ENCODE data around the gene CDY1B.
"Not testable (repeated sequence)": the region's sequence is repeated elsewhere in the genome, so short reads cannot be mapped to it uniquely, and the experiment has no call there.

CDY1B gene, protein sequence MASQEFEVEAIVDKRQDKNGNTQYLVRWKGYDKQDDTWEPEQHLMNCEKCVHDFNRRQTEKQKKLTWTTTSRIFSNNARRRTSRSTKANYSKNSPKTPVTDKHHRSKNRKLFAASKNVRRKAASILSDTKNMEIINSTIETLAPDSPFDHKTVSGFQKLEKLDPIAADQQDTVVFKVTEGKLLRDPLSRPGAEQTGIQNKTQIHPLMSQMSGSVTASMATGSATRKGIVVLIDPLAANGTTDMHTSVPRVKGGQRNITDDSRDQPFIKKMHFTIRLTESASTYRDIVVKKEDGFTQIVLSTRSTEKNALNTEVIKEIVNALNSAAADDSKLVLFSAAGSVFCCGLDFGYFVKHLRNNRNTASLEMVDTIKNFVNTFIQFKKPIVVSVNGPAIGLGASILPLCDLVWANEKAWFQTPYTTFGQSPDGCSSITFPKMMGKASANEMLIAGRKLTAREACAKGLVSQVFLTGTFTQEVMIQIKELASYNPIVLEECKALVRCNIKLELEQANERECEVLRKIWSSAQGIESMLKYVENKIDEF

DNA sequence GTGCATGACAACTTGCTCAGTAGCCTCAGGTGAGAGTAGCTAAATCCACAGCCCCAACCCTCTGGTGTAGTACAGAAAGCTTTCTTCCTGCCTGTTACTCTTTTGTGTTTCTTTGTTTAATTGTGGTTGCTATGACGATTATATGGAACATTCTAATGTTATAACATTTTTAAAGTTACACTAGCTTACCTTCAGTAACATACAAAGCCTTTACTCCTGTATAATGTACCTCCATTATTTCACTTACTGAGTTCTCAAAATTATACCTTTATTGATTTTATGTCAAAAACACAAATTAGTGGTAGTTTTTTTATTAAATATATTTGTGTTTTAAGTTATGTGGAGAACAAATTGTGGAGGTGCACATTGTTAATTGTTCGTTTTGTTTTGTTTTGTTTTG lies at the start of gene CDY1B:
CDY1B (minus strand) TSS at position 101 of the 400 bp plus-strand sequence. CDS start 331 bp downstream, outside the sequence.
- not testable (repeated sequence) for FAIRE-seq

DNA sequence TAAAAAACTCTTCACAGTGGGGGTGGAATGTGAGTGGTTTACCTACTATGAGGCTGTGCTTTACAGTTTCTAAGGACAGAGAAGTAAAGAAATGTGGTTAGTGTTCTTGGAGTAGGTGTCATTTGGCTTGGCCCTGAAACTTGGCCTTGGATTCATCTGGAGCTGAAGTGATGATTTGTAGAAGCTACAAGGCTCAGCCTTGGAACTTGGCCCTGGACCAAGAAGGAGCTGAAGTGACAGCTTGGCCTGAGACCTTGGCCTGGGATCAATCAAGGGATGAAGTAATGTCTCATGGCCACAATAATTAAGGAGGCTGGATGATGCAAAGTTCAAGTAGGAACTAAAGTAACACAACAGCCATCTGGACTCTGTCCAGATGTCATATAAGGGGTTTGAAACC lies 1.7 kb upstream of the CDY1B start:
- not testable (repeated sequence) for FAIRE-seq; DNase-seq (ENCODE audit: low spot score)

More for the DNA sequence above, at the start of gene CDY1B:
- DNase-seq (ENCODE audit: low spot score): not testable (repeated sequence)

DNA sequence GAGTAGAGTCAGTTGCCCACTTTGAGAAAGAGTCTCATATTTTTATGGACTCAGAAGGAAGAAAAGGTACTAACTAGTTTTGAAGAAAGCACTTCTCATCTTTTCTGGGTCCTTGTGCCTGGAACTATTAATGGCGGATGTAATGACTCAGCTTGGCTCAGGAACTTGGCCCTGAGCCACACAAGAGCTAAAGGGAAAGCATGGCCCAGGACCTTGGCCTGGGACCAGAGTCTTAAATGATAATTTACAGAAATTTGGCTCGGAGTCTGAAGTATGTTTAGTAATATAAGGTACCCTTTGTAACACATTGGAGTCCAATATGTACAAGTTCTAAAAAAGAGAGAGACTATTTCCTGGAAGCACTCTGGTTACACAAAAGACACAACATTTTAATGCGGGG lies 4.6 kb downstream of the CDY1B start:
- not testable (repeated sequence) for DNase-seq (ENCODE audit: low spot score); FAIRE-seq

DNA sequence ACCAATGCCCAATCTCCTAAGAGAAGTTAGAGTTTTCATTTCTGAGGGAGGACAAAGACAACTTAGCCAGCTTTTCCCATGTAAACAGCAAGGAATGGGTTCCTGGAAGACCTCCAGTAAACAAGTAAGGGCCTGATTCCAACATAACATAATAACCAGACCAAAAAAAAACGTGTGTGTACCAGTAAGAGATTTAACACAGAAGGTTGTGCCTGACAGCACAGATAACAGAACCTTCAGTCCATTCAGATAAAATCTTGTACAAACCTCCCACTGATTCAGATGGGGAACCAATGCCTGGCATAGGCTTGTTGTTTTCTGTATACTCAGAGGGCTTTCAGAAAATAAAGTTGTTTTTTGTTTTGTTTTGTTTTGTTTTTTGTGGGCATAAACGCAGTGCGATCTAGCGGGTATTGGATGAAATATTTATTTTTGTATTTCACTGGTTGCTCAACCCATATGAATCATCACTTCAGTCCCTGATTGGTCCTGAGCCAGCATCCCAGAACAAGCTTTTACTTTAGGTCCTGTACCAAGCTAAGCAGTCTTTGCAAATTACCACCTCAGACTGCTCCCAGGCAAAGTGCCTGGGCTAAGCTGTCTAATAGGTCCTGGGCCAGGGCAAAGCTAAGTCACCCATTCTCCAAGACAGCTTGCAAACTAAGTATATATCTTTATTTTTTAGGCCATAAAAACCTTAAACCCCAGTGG lies 8.7 kb downstream of the CDY1B start:
- DNase-seq (ENCODE audit: low spot score); FAIRE-seq: not testable (repeated sequence)

DNA sequence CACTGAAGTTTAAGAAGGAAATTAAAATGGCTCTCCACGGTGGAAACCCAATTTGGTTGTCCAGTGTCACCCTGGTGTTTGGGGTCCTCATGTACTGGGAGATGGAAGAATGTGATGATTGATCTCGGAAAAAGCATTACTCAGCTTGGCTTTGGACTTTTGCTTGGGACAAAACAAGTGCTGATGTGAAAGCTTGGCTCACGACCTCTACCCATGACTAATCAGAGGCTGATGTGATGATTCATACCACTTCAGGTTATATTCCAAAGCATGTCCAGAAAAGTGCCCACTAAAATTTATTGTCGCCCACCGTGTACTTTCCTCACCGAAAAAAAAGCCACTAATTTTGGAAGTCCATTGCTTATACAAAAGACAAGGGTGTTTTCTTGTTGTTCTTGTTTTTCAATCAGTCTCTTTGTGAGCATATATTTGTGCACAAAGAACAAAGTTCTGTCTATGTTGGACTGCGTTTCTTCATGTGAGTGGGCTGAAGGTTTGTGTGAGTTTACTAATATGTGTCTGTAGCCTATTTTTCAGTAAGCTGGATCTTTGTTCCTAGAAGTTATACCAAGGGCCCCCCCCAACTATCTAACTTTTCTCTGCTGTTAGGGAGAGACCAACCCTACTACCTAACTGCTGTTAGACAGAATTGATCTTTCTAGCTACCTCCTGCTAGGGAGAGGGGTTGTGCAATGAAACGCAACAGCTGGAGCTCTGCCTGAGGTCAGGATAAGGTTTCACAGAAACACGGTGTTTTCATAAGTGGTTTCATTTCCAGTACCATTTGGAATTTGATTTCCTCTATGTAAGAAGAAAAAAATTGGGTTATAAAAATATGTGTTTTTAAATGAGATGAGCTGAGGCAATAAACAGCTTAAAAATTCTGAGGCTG lies 21.4 kb downstream of the CDY1B start:
- DNase-seq (ENCODE audit: low spot score); FAIRE-seq: not testable (repeated sequence)
